GM19099 (cell line): ENCODE measurements around the gene NPDC1.

Experiments used
- POLR2A ChIP-seq: IDR thresholded peaks from 3 replicates; pipeline ENCODE4 v1.6.1; 2011; ENCODE audit warnings: low read depth; ENCODE audit not compliant: insufficient read length; ENCODE audit errors: extremely low read depth

Gene NPDC1

GRCh38 chr9:137027369-137028262 is 18.4 kb downstream of the NPDC1 start, which contains the start of gene ABCA2:
Gene ABCA2, minus strand, starts transcription at chr9:137028237. Its CDS starts 97 bp downstream, at chr9:137028140.
- no peak for TF ChIP-seq POLR2A

GRCh38 chr9:137026828-137027227 is 19.1 kb downstream of the NPDC1 start:
- no peak for TF ChIP-seq POLR2A

GRCh38 chr9:137026384-137026783 is 19.6 kb downstream of the NPDC1 start:
- TF ChIP-seq POLR2A: no peak

GRCh38 chr9:137025517-137025966 is 20.4 kb downstream of the NPDC1 start:
- no peak for TF ChIP-seq POLR2A

- TF ChIP-seq POLR2A: no peak
These were observed 22.4 kb downstream of the NPDC1 start for GRCh38 chr9:137023583-137023991.

GRCh38 chr9:137023157-137023556 is 22.8 kb downstream of the NPDC1 start:
- no peak for TF ChIP-seq POLR2A

- no peak for TF ChIP-seq POLR2A
These were observed 23.3 kb downstream of the NPDC1 start for GRCh38 chr9:137022662-137023008.

GRCh38 chr9:137021979-137022661 is 23.9 kb downstream of the NPDC1 start:
- TF ChIP-seq POLR2A: no peak

GRCh38 chr9:137021568-137021978 is 24.4 kb downstream of the NPDC1 start:
- no peak for TF ChIP-seq POLR2A

- TF ChIP-seq POLR2A: no peak
These were observed 25.0 kb downstream of the NPDC1 start for GRCh38 chr9:137020771-137021567.

- TF ChIP-seq POLR2A: no peak
These were observed 25.9 kb downstream of the NPDC1 start for GRCh38 chr9:137019891-137020683.

- no peak for TF ChIP-seq POLR2A
These were observed 27.0 kb downstream of the NPDC1 start for GRCh38 chr9:137018761-137019559.

- TF ChIP-seq POLR2A: no peak
These were observed 28.0 kb downstream of the NPDC1 start for GRCh38 chr9:137017791-137018497.
